Stimulated activated CD8-positive, alpha-beta memory T cell treated with anti-CD3 and anti-CD28 coated beads, Interleukin-2, amount 100 ng/mL, for 1 hour (primary cell): ENCODE measurements around the gene CEBPG.

Experiments
- DNase-seq, 2 donors: peaks; one replicate each; pipeline ENCODE4 v3.0.0-alpha.2; 2020; ENCODE audit warnings: low read depth in 2 of 2

Gene CEBPG

GRCh38 chr19:33394723-33395560 lies 21.4 kb downstream of the CEBPG start:
- no peak for DNase-seq

- DNase-seq: no peak
These were observed 22.3 kb downstream of the CEBPG start for GRCh38 chr19:33395561-33396550.

GRCh38 chr19:33396701-33397535 lies 23.4 kb downstream of the CEBPG start:
- DNase-seq: no peak

GRCh38 chr19:33397536-33398360 lies 24.2 kb downstream of the CEBPG start:
- DNase-seq: no peak

- DNase-seq: no peak
These were observed 25.0 kb downstream of the CEBPG start for GRCh38 chr19:33398361-33399060.

GRCh38 chr19:33399081-33399744 lies 25.7 kb downstream of the CEBPG start:
- no peak for DNase-seq

GRCh38 chr19:33399745-33400681 lies 26.5 kb downstream of the CEBPG start:
- DNase-seq: no peak

GRCh38 chr19:33400856-33401682 lies 27.6 kb downstream of the CEBPG start:
- DNase-seq: no peak

- no peak for DNase-seq
These were observed 28.3 kb downstream of the CEBPG start for GRCh38 chr19:33401683-33402420.

- DNase-seq: no peak
These were observed 29.1 kb downstream of the CEBPG start for GRCh38 chr19:33402421-33403220.

- no peak for DNase-seq
These were observed 29.9 kb downstream of the CEBPG start for GRCh38 chr19:33403221-33403972.

GRCh38 chr19:33403973-33404304 lies 30.4 kb downstream of the CEBPG start:
- DNase-seq: no peak

- DNase-seq: no peak
These were observed 31.2 kb downstream of the CEBPG start for GRCh38 chr19:33404506-33405253.

- no peak for DNase-seq
These were observed 31.7 kb downstream of the CEBPG start for GRCh38 chr19:33405254-33405552.
